ENCODE measurements around the gene CCNI2.

- no peak for TF ChIP-seq MYC (IDR thresholded peaks at IDR 0.05; ENCODE audit: borderline replicate concordance, low read length)
- no peak for TF ChIP-seq FOSL2 (IDR thresholded peaks at IDR 0.05)
- no peak for TF ChIP-seq FOSL2 (CRISPR knock-in tag; IDR thresholded peaks at IDR 0.05)
- TF ChIP-seq E2F6 (IDR thresholded peaks at IDR 0.05; ENCODE audit: borderline replicate concordance, low read depth) = no peak
- TF ChIP-seq CTCF (IDR thresholded peaks at IDR 0.05) = no peak
- TF ChIP-seq RNF2 (IDR thresholded peaks at IDR 0.05; ENCODE audit: borderline replicate concordance, low read depth) = no peak
- TF ChIP-seq CEBPB (IDR thresholded peaks at IDR 0.05) = no peak
- no peak for TF ChIP-seq CHD4 (IDR thresholded peaks at IDR 0.05; ENCODE audit: borderline replicate concordance)
- no peak for TF ChIP-seq MAFK (IDR thresholded peaks at IDR 0.05; ENCODE audit: partially characterized antibody)
Observed at GRCh38 chr5:132768485-132768868, 21.3 kb downstream of the CCNI2 start.

Measured in A549 (cell line).